HG02884 (cell line): ENCODE results near the gene CNNM2.

Source experiments
- ATAC-seq: cut with Tn5 transposase; IDR thresholded peaks from one replicate; pipeline ENCODE4 v1.9.1; 2021; ENCODE audit warnings: mild to moderate bottlenecking, moderate library complexity; ENCODE audit not compliant: unreplicated experiment

The CNNM2 gene

GRCh38 chr10:103067956-103068355, 149.9 kb downstream of the CNNM2 start:
- no peak for ATAC-seq

DNA sequence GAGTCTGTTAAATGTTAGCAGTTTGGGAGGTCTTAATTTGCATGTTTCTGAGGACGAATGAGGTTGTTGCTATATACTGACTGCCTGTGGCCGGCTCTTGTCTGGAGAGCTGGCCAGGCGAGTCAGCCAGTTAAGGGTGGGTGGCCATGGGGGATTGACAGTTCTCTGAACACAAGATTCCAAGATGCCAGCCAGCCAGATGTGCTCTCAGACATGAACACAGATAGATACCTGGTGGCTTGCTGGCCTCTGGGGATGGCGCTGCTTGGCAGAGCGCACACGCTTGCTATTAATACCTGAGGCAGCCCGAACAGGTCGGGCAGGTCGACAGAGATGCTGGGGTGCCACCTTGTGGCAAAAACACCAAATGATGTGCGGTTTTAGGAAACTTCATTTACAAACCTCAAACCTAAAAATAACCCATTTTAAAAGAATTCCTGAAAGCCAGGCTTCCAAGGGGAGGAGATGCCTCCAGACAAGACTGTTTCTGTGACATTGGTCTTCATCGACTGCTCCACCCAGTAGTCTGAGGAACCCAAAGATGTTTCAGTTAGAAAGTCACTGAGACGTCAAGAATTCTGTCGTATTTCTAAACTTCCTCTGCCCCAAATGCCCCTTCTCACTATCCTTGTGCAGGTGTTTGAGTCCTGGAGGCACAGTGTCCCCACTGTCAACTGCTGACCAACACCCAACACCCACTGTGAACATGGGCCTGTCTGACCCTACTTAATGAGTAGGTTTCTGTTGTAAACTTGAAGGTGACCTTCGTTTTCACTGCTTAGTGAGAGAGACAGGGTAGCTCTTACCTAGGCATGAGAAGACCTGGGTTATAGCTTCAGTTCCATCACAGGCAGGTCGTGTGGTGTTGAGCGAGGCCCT, 151.6 kb downstream of the CNNM2 start:
- no peak for ATAC-seq

DNA sequence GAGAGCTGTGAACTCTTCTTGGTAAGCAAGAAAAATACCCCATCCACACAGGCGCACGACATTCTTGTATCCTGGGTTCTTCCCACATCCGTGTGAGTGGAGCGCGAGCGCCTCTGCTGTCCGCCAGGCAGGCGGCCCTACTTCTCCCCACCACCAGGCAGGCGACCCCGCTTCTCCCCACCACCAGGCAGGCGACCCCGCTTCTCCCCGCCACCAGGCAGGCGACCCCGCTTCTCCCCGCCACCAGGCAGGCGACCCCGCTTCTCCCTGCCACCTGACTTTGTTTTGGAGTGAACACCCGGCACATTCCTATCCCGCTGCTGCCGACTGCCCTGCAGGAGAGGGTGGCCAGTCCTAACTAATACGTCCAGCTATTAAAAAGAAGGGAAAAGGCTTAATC, 154.2 kb downstream of the CNNM2 start:
- no peak for ATAC-seq

GRCh38 chr10:103072891-103073290, 154.8 kb downstream of the CNNM2 start:
- no peak for ATAC-seq

GRCh38 chr10:103077020-103077419, 158.9 kb downstream of the CNNM2 start:
- ATAC-seq = no peak

- no peak for ATAC-seq
Observed at GRCh38 chr10:103077491-103078308, 159.6 kb downstream of the CNNM2 start.

DNA sequence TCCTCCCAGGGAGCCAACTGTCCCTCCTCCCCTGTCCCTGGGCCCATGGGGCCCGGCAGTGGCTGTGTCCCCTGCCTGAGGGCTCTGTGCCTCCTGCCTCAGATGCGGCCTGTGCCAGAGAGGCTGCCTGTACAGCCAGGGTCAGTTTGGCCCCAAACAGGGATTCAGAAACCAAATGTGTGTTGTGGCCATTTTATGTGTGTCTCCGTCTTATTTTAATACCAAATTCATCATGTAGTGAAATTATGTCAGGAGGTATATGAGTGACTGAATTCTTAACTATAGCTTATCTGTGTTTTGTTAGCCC, 160.2 kb downstream of the CNNM2 start:
- no peak for ATAC-seq

DNA sequence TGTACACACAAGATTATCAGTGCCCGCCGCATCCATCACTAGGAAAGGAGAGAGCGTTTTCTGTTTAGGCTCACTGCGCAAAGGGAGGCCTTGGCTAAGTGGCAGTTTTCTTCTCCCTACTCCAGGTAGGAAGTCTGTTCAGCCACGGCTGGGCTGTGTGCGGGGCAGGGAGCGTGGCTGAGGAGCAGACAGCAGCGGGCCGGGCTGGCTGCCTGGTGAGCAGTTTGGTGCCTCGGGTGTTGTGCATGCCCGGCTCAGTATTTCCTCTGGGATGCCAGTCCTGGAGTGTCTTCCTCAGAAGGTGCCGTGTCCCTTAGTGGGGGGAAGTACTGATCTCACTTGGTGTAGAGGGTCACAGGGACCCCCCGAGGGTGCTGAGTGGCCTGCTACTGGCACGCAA, 160.6 kb downstream of the CNNM2 start:
- no peak for ATAC-seq

DNA sequence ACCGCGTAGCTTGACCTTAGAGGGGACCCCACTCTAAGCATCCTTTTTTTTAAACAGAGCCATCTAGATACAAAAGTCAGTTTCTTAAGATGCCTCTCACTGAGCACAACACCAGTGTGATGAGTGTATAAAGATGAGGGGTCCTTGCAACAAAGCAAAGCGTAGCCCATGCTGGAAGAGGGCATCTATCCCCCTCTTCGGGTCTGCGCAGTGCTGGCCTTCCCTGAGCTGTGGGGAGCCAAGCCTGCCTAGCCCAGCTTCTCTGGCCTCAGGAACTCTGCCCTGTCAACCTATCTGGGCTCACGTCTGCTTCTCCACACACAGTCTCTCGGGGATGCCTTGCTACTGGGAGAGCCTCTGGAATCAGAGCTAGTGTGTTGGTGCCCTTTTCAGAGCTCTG, 161.0 kb downstream of the CNNM2 start:
- no peak for ATAC-seq

GRCh38 chr10:103079946-103080345, 161.9 kb downstream of the CNNM2 start:
- ATAC-seq = no peak

DNA sequence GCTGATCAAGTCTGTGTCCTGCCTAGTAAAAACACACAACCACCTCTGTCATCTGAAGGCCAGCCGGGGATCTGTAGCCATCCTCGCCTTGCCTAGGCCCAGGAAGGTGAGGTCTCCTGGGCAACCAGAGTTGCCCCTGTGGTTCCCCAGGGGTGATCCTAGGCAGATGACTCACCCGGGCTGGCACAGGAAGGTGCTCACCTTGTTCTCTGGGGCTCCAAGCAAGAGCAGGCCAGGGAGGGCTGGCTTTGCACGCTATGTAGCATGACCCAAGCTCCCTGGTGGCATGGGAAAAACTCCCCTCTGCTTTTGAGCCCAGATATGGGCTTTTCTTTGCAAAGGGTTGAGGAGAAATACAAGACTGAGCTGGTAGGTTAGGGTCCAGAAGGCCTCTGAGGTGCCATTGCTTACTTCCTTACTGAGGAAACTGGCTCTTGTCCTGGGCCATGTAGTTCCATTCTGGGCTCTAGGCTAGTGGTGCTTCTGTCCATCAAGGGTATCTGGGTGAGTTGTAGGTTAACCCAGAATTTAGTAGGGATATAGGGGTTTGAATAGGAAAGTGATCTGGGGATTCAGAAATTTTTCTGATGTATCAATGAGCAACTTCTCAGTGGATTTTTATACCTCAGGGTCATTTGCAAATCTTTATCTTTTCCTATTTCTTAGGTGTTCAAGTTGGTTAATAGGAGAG, 162.9 kb downstream of the CNNM2 start:
- no peak for ATAC-seq

DNA sequence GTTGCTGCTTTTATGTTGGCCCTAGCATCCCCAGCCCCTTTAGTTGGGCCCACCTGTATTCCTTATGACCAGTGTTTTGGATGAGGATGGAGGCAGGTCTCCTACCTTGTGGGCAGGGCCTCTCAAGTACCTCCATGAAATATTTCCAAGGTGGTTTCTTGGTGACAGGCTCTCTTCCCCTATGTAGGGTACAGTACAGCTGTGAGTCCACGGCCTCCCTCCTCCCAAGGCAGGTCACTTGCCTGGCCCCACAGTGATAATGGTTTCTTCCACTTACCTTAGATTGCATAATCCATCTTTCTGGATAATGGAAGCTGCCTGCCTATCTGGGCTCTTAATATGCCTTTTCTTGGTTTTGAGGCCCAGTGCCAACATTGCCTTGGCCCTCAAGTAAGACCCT, 164.6 kb downstream of the CNNM2 start:
- ATAC-seq = no peak

- ATAC-seq = no peak
Observed at GRCh38 chr10:103083266-103083976, 165.3 kb downstream of the CNNM2 start.

DNA sequence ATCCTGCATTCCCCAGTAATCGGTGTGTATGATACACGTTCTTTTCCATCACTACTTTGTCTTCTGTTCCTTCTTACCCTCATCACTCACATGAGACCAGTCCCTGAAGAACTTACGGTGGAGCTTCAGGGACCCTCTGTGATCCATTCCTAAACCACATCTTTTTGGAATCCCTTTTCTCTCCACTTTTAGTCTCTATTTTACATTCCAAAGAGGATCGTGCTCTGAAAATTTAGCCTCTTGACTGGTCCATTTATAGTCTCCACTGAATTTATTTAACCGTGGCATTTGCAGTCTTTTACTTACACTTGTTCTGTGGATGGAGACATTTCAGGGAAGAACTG, 165.9 kb downstream of the CNNM2 start:
- no peak for ATAC-seq

DNA sequence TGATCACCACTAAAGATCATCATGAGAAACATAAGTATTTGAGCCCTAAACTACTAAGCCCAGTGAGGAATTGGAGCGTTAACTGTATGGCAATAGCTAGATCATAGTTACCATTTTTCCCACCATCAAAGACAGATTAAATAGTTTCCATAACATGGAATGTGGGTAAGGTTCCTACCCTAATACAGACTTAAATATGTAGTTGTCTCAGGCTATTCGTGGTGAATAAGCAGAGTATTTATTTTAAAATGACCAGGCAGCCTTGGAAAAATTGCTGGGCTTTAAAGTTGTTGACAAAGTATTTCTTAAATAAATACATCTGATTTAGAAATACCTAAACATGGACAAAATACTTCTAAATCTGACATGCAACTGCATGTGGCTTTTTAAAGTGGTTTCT, 168.2 kb downstream of the CNNM2 start:
- no peak for ATAC-seq

- ATAC-seq = no peak
Observed at GRCh38 chr10:103086799-103087198, 168.7 kb downstream of the CNNM2 start.

GRCh38 chr10:103089493-103089892, 171.4 kb downstream of the CNNM2 start:
- no peak for ATAC-seq

DNA sequence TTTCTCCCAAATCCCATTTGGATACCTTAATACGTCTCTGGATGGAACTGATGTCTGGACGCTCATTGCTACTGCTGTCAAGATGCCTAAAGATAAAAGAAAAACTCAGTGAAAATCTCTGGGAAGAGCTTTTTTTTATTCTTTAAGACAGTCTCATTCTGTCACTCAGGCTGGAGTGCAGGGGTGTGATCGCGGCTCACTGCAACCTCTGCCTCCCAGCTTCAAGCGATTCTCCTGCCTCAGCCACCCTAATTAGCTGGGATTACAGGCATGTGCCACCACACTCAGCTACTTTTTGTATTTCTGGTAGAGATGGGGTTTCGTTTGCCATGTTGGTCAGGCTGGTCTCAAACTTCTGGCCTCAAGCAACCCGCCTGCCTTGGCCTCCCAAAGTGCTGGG, 172.8 kb downstream of the CNNM2 start:
- ATAC-seq = no peak

DNA sequence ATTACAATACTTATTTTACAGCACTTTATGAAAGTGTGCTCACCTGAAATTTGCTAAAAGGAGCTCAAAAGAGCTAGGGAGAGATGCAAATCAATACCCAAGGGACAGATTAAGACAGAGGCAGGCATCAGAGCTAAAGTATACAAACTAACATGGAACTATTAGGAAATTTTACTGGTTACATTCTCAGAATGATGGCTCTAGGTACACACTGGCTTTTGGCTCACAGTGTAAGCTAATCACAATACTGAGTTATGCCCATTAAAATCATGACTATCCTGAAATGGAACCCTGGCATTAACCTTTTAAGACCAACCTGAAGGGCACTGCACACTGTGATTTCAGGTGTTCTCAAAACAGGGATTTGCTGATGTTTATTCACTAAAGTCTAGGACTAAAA, 176.9 kb downstream of the CNNM2 start:
- no peak for ATAC-seq

- no peak for ATAC-seq
Observed at GRCh38 chr10:103096130-103096529, 178.0 kb downstream of the CNNM2 start.

GRCh38 chr10:103098240-103098639, 180.1 kb downstream of the CNNM2 start:
- no peak for ATAC-seq
